ENCODE results near the gene SYNGAP1.
A peak's percentile ranks its signal among the peaks of the same experiment; 100 is the strongest.

The SYNGAP1 gene

GRCh38 chr6:33404884-33405283, 15.0 kb upstream of the SYNGAP1 start:
- DNase-seq (ENCODE audit: low spot score) = no peak

- DNase-seq (ENCODE audit: low spot score) = no peak
Observed at GRCh38 chr6:33405386-33405940, 14.4 kb upstream of the SYNGAP1 start.

- no peak for DNase-seq (ENCODE audit: low spot score)
Observed at GRCh38 chr6:33406126-33406525, 13.7 kb upstream of the SYNGAP1 start.

GRCh38 chr6:33407132-33407718, 12.6 kb upstream of the SYNGAP1 start:
- DNase-seq (ENCODE audit: low spot score) = no peak

- DNase-seq (ENCODE audit: low spot score) = peak; percentile 99
Observed at GRCh38 chr6:33410050-33410710, 9.7 kb upstream of the SYNGAP1 start.

- peak; percentile 89 for DNase-seq (ENCODE audit: low spot score)
Observed at GRCh38 chr6:33410711-33411631, 8.9 kb upstream of the SYNGAP1 start, which contains the start of gene PHF1. TSS of gene PHF1 (plus strand) at chr6:33411014. CDS start at chr6:33412264, 1,250 bp downstream.

- DNase-seq (ENCODE audit: low spot score) = no peak
Observed at GRCh38 chr6:33411632-33412005, 8.2 kb upstream of the SYNGAP1 start.

- DNase-seq (ENCODE audit: low spot score) = no peak
Observed at GRCh38 chr6:33412140-33413009, 7.5 kb upstream of the SYNGAP1 start.

- DNase-seq (ENCODE audit: low spot score) = no peak
Observed at GRCh38 chr6:33413241-33414120, 6.4 kb upstream of the SYNGAP1 start.

- DNase-seq (ENCODE audit: low spot score) = peak; percentile 65
Observed at GRCh38 chr6:33414592-33415271, 5.1 kb upstream of the SYNGAP1 start.

GRCh38 chr6:33415831-33416230, 4.0 kb upstream of the SYNGAP1 start:
- DNase-seq (ENCODE audit: low spot score) = no peak

GRCh38 chr6:33416386-33417127, 3.3 kb upstream of the SYNGAP1 start:
- DNase-seq (ENCODE audit: low spot score) = no peak

- DNase-seq (ENCODE audit: low spot score) = no peak
Observed at GRCh38 chr6:33417128-33417902, 2.5 kb upstream of the SYNGAP1 start.

GRCh38 chr6:33417903-33418689, 1.8 kb upstream of the SYNGAP1 start, which contains the start of gene CUTA:
TSS of gene CUTA (minus strand) at chr6:33418107. CDS start at chr6:33418000, 107 bp downstream.
- peak; percentile 96 for DNase-seq (ENCODE audit: low spot score)

GRCh38 chr6:33418690-33419291, 1.1 kb upstream of the SYNGAP1 start:
- DNase-seq (ENCODE audit: low spot score) = no peak

- DNase-seq (ENCODE audit: low spot score) = no peak
Observed at GRCh38 chr6:33420491-33421343, 852 bp downstream of the SYNGAP1 start.

Data from germinal center (tissue), 1 donor.